GM23338 (cell line): ENCODE data around the gene NTNG2. TPM values are rescaled to one million over a fixed set of nuclear protein-coding genes. Genes with fewer than 3 reads are reported as not detected.

Source experiments
- ATAC-seq: fragments of 200-7000 bp; cut with Tn5 transposase; 3 replicates; pipeline ENCODE4 v1.9.1; 2020
- DNase-seq: peaks from one replicate; pipeline ENCODE4 v3.0.0-alpha.2; 2015; ENCODE audit warnings: low spot score
- H2AFZ ChIP-seq: fragments of 200-600 bp; sonication (generic); 2 replicates; pipeline ENCODE4 v1.8.0; 2016; ENCODE audit warnings: antibody characterized with exemption, mild to moderate bottlenecking, moderate library complexity
- H3F3A ChIP-seq: fragments of 200-600 bp; sonication (generic); replicated peaks from 2 replicates; pipeline ENCODE4 v1.8.0; 2017; ENCODE audit warnings: antibody characterized with exemption, mixed run types, low read depth
- H3K27ac ChIP-seq: fragments of 200-600 bp; sonication (generic); 2 replicates; pipeline ENCODE4 v1.6.1; 2016; ENCODE audit warnings: low read depth
- H3K27me3 ChIP-seq: fragments of 200-600 bp; sonication (generic); 2 replicates; pipeline ENCODE4 v1.8.0; 2016; ENCODE audit warnings: mild to moderate bottlenecking, mixed run types, moderate library complexity; ENCODE audit not compliant: insufficient read depth
- H3K36me3 ChIP-seq: fragments of 200-600 bp; sonication (generic); 2 replicates; pipeline ENCODE4 v1.8.0; 2016; ENCODE audit warnings: mild to moderate bottlenecking; ENCODE audit not compliant: insufficient read depth
- H3K4me1 ChIP-seq: fragments of 200-600 bp; sonication (generic); 2 replicates; pipeline ENCODE4 v1.8.0; 2016; ENCODE audit warnings: mild to moderate bottlenecking, moderate library complexity; ENCODE audit not compliant: insufficient read depth
- H3K4me2 ChIP-seq: fragments of 200-600 bp; sonication (generic); 2 replicates; pipeline ENCODE4 v1.7.1; 2017; ENCODE audit warnings: mixed run types
- H3K4me3 ChIP-seq: fragments of 200-600 bp; sonication (generic); 2 replicates; pipeline ENCODE4 v1.6.1; 2016; ENCODE audit warnings: mixed run types
- H3K79me2 ChIP-seq: fragments of 200-600 bp; sonication (generic); replicated peaks from 2 replicates; pipeline ENCODE4 v1.8.0; 2017; ENCODE audit warnings: mild to moderate bottlenecking; ENCODE audit not compliant: insufficient read depth
- H3K9me2 ChIP-seq: fragments of 200-600 bp; sonication (generic); 2 replicates; pipeline ENCODE4 v1.8.0; 2017; ENCODE audit not compliant: insufficient read depth
- H4K20me1 ChIP-seq: fragments of 200-600 bp; sonication (generic); replicated peaks from 2 replicates; pipeline ENCODE4 v1.8.0; 2017; ENCODE audit warnings: mild to moderate bottlenecking; ENCODE audit not compliant: insufficient read depth
- H3K27ac Mint-ChIP-seq: 2 replicates; pipeline ENCODE4 v1.8.0; 2020; ENCODE audit warnings: inconsistent platforms, mild to moderate bottlenecking, moderate library complexity, mixed read lengths
- H3K27me3 Mint-ChIP-seq: 3 replicates; pipeline ENCODE4 v1.8.0; 2022; ENCODE audit warnings: low read depth, mild to moderate bottlenecking, moderate library complexity, mixed read lengths, inconsistent platforms; ENCODE audit not compliant: insufficient read depth, poor library complexity
- H3K36me3 Mint-ChIP-seq: 3 replicates; pipeline ENCODE4 v1.8.0; 2021; ENCODE audit warnings: low read depth, mild to moderate bottlenecking, inconsistent platforms, moderate library complexity, mixed read lengths
- H3K4me1 Mint-ChIP-seq: 3 replicates; pipeline ENCODE4 v1.8.0; 2020; ENCODE audit warnings: mild to moderate bottlenecking, inconsistent platforms, mixed read lengths
- H3K4me3 Mint-ChIP-seq: 3 replicates; pipeline ENCODE4 v1.8.0; 2021; ENCODE audit warnings: moderate library complexity, mild to moderate bottlenecking, inconsistent platforms, mixed read lengths
- H3K9me3 Mint-ChIP-seq: 3 replicates; pipeline ENCODE4 v1.8.0; 2020; ENCODE audit warnings: moderate library complexity, mild to moderate bottlenecking, inconsistent platforms, mixed read lengths
- CREB1 ChIP-seq: fragments of 250-450 bp; sonication (Bioruptor Pico); IDR thresholded peaks from 2 replicates; pipeline ENCODE4 v1.5.0; 2020; ENCODE audit warnings: low read depth, mild to moderate bottlenecking, moderate library complexity
- CTCF ChIP-seq, 2 experiments: fragments of 200-600 bp in 1 of 2; sonication (generic) in 1 of 2; conservative IDR thresholded peaks; 2 replicates each; pipeline versions ENCODE4 v1.5.1 to v1.6.1; 2016 to 2017; ENCODE audit warnings: antibody characterized with exemption in 2 of 2, low read depth in 2 of 2, mild to moderate bottlenecking in 2 of 2, moderate library complexity in 1 of 2
- ETS1 ChIP-seq: IDR thresholded peaks from 2 replicates; pipeline ENCODE4 v1.6.1; 2016; ENCODE audit warnings: antibody characterized with exemption
- EZH2 ChIP-seq: fragments of 200-600 bp; sonication (generic); IDR thresholded peaks from one replicate; pipeline ENCODE4 v1.8.0; 2017; ENCODE audit warnings: antibody characterized with exemption, mild to moderate bottlenecking, low read depth; ENCODE audit not compliant: unreplicated experiment
- EZH2phosphoT487 ChIP-seq: fragments of 200-600 bp; sonication (generic); IDR thresholded peaks from one replicate; pipeline ENCODE4 v1.8.1; 2018; ENCODE audit warnings: antibody characterized with exemption; ENCODE audit not compliant: unreplicated experiment
- JUNB ChIP-seq: IDR thresholded peaks from one replicate; pipeline ENCODE4 v1.6.1; 2016; ENCODE audit warnings: antibody characterized with exemption; ENCODE audit not compliant: unreplicated experiment
- NANOG ChIP-seq: IDR thresholded peaks from 2 replicates; pipeline ENCODE4 v1.6.1; 2016; ENCODE audit warnings: antibody characterized with exemption, borderline replicate concordance
- POLR2AphosphoS5 ChIP-seq: IDR thresholded peaks from 2 replicates; pipeline ENCODE4 v1.6.1; 2016; ENCODE audit warnings: antibody characterized with exemption, low read depth
- STAT1 ChIP-seq: IDR thresholded peaks from one replicate; pipeline ENCODE4 v1.6.1; 2016; ENCODE audit warnings: antibody characterized with exemption; ENCODE audit not compliant: unreplicated experiment
- ZNF114 ChIP-seq: fragments of 250-450 bp; sonication (Bioruptor Pico); IDR thresholded peaks from 2 replicates; pipeline ENCODE4 v1.5.0; 2020; ENCODE audit warnings: mild to moderate bottlenecking, moderate library complexity
- ZNF331 ChIP-seq: fragments of 250-450 bp; sonication (Bioruptor Pico); IDR thresholded peaks from 2 replicates; pipeline ENCODE4 v1.5.0; 2020; ENCODE audit warnings: low read depth, mild to moderate bottlenecking, moderate library complexity
- polyA plus RNA-seq: library from polyadenylated mRNA; unstranded; fragments of >200 nt; fragmentation: Nextera tagmentation; extraction: Ambion mirVana; gene quantifications from 2 replicates; pipeline ENCODE4 v1.2.1, GENCODE V29; 2016
- total RNA-seq: library from RNA; depleted of rRNA; stranded (reverse); fragments of >200 nt; shearing (Covaris generic); gene quantifications from 2 replicates; pipeline ENCODE4 v1.2.3, GENCODE V29; 2014
- TF ChIP-seq, protein P1 (sequence below): fragments of 250-450 bp; sonication (Bioruptor Pico); IDR thresholded peaks from 2 replicates; pipeline ENCODE4 v1.5.0; 2020; ENCODE audit warnings: mild to moderate bottlenecking, moderate library complexity
- TF ChIP-seq, protein P2 (sequence below): IDR thresholded peaks from one replicate; pipeline ENCODE4 v1.6.1; 2018; ENCODE audit warnings: antibody characterized with exemption; ENCODE audit not compliant: unreplicated experiment

The NTNG2 gene
- total and polyA plus RNA-seq, 2 experiments from 2014 or later: 0.99 to 1.7 TPM

DNA sequence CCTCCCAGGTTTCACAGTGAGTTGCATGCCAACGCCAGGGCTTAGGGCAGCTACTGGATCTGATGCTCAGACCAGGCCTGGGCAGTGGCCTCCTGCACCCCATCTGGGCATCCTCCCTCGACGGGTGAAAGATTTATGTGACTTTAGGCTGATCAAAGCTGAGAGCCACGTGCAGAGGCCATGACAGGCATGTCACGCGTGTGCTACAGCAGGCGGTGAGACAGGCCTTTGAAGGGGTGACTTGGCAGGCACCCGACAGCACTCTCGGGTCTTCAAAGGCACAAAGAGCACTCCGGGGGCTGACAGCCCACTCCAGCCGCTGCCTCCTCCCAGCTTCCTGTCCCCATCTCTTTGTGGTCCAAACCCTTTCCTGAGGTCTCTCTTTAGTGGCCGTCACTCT lies 66.2 kb downstream of the NTNG2 start:
- H3K4me3 Mint-ChIP-seq: no peak overlapping the region; the same call in 2 of the 3 replicates
- Histone ChIP-seq H2AFZ (no peak overlapping the region), H3K4me3 (no peak overlapping the region), H3K27me3 (no peaks in the 10 kb centered on the region), H3K79me2 (no peaks in the 10 kb centered on the region), H3F3A (no peaks in the 10 kb centered on the region), H3K36me3 (no peaks in the 10 kb centered on the region), H3K4me1 (no peaks in the 10 kb centered on the region), H3K4me2 (no peak overlapping the region), H3K27ac (no peak overlapping the region), H4K20me1 (no peaks in the 10 kb centered on the region), H3K9me2 (no peaks in the 10 kb centered on the region)
- no peaks in the 10 kb centered on the region for H3K9me3 Mint-ChIP-seq
- ATAC-seq: no peak
- DNase-seq: no peak
- H3K27ac Mint-ChIP-seq: no peak overlapping the region
- peaks cover 2% of the 10 kb centered on the region; the same call in 2 of the 3 replicates for H3K4me1 Mint-ChIP-seq
- peaks cover 5% of the 10 kb centered on the region for H3K27me3 Mint-ChIP-seq
- TF ChIP-seq JUNB (no peak), CTCF (conservative IDR thresholded peaks at IDR 0.05; ENCODE audit: low read depth in 2 of 2) (no peak), POLR2AphosphoS5 (no peak), STAT1 (no peak), NANOG (no peak), CREB1 (no peak), EZH2phosphoT487 (no peak), ZNF114 (CRISPR knock-in tag) (no peak), EZH2 (no peak), ZNF331 (CRISPR knock-in tag) (no peak), ETS1 (no peak)
- TF ChIP-seq, protein P1, sequence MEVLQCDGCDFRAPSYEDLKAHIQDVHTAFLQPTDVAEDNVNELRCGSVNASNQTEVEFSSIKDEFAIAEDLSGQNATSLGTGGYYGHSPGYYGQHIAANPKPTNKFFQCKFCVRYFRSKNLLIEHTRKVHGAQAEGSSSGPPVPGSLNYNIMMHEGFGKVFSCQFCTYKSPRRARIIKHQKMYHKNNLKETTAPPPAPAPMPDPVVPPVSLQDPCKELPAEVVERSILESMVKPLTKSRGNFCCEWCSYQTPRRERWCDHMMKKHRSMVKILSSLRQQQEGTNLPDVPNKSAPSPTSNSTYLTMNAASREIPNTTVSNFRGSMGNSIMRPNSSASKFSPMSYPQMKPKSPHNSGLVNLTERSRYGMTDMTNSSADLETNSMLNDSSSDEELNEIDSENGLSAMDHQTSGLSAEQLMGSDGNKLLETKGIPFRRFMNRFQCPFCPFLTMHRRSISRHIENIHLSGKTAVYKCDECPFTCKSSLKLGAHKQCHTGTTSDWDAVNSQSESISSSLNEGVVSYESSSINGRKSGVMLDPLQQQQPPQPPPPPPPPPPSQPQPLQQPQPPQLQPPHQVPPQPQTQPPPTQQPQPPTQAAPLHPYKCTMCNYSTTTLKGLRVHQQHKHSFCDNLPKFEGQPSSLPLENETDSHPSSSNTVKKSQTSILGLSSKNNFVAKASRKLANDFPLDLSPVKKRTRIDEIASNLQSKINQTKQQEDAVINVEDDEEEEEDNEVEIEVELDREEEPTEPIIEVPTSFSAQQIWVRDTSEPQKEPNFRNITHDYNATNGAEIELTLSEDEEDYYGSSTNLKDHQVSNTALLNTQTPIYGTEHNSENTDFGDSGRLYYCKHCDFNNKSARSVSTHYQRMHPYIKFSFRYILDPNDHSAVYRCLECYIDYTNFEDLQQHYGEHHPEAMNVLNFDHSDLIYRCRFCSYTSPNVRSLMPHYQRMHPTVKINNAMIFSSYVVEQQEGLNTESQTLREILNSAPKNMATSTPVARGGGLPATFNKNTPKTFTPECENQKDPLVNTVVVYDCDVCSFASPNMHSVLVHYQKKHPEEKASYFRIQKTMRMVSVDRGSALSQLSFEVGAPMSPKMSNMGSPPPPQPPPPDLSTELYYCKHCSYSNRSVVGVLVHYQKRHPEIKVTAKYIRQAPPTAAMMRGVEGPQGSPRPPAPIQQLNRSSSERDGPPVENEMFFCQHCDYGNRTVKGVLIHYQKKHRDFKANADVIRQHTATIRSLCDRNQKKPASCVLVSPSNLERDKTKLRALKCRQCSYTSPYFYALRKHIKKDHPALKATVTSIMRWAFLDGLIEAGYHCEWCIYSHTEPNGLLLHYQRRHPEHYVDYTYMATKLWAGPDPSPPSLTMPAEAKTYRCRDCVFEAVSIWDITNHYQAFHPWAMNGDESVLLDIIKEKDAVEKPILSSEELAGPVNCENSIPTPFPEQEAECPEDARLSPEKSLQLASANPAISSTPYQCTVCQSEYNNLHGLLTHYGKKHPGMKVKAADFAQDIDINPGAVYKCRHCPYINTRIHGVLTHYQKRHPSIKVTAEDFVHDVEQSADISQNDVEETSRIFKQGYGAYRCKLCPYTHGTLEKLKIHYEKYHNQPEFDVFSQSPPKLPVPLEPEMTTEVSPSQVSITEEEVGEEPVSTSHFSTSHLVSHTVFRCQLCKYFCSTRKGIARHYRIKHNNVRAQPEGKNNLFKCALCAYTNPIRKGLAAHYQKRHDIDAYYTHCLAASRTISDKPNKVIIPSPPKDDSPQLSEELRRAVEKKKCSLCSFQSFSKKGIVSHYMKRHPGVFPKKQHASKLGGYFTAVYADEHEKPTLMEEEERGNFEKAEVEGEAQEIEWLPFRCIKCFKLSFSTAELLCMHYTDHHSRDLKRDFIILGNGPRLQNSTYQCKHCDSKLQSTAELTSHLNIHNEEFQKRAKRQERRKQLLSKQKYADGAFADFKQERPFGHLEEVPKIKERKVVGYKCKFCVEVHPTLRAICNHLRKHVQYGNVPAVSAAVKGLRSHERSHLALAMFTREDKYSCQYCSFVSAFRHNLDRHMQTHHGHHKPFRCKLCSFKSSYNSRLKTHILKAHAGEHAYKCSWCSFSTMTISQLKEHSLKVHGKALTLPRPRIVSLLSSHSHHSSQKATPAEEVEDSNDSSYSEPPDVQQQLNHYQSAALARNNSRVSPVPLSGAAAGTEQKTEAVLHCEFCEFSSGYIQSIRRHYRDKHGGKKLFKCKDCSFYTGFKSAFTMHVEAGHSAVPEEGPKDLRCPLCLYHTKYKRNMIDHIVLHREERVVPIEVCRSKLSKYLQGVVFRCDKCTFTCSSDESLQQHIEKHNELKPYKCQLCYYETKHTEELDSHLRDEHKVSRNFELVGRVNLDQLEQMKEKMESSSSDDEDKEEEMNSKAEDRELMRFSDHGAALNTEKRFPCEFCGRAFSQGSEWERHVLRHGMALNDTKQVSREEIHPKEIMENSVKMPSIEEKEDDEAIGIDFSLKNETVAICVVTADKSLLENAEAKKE (CRISPR knock-in tag): no peak
- TF ChIP-seq, protein P2, sequence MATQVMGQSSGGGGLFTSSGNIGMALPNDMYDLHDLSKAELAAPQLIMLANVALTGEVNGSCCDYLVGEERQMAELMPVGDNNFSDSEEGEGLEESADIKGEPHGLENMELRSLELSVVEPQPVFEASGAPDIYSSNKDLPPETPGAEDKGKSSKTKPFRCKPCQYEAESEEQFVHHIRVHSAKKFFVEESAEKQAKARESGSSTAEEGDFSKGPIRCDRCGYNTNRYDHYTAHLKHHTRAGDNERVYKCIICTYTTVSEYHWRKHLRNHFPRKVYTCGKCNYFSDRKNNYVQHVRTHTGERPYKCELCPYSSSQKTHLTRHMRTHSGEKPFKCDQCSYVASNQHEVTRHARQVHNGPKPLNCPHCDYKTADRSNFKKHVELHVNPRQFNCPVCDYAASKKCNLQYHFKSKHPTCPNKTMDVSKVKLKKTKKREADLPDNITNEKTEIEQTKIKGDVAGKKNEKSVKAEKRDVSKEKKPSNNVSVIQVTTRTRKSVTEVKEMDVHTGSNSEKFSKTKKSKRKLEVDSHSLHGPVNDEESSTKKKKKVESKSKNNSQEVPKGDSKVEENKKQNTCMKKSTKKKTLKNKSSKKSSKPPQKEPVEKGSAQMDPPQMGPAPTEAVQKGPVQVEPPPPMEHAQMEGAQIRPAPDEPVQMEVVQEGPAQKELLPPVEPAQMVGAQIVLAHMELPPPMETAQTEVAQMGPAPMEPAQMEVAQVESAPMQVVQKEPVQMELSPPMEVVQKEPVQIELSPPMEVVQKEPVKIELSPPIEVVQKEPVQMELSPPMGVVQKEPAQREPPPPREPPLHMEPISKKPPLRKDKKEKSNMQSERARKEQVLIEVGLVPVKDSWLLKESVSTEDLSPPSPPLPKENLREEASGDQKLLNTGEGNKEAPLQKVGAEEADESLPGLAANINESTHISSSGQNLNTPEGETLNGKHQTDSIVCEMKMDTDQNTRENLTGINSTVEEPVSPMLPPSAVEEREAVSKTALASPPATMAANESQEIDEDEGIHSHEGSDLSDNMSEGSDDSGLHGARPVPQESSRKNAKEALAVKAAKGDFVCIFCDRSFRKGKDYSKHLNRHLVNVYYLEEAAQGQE: no peak
- no peaks in the 10 kb centered on the region for H3K36me3 Mint-ChIP-seq
